ENCODE measurements around the gene ATG14.

DNA sequence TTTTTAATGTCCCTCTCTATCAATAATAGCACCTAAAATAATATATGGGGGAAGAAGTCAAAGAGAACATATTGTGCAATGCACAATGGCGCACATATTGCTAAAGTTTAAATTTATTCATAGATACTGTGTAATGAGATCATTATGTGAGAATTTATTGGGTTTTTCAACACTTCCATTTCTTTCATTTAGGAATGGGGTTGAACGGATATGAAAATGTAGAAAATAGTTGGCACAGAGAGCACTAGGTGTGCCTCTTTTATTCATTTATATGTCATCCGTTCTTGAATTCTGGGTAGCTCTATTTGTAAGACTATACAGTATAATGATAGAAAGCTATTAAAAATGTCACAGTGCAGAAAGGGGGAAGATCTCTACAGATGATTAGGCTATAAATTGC, 63.9 kb downstream of the ATG14 start:
- TF ChIP-seq ZNF146 (tag by site-specific recombination; IDR thresholded peaks at IDR 0.05) = no peak
- TF ChIP-seq, protein P1, sequence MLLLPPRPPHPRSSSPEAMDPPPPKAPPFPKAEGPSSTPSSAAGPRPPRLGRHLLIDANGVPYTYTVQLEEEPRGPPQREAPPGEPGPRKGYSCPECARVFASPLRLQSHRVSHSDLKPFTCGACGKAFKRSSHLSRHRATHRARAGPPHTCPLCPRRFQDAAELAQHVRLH (tag by site-specific recombination; IDR thresholded peaks at IDR 0.05) = no peak
- TF ChIP-seq, protein P2, sequence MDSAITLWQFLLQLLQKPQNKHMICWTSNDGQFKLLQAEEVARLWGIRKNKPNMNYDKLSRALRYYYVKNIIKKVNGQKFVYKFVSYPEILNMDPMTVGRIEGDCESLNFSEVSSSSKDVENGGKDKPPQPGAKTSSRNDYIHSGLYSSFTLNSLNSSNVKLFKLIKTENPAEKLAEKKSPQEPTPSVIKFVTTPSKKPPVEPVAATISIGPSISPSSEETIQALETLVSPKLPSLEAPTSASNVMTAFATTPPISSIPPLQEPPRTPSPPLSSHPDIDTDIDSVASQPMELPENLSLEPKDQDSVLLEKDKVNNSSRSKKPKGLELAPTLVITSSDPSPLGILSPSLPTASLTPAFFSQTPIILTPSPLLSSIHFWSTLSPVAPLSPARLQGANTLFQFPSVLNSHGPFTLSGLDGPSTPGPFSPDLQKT (IDR thresholded peaks at IDR 0.05; ENCODE audit: borderline replicate concordance, low read depth, low read length) = no peak
- TF ChIP-seq ZNF768 (tag by site-specific recombination; IDR thresholded peaks at IDR 0.05) = no peak
- no peak for TF ChIP-seq KLF16 (tag by site-specific recombination; IDR thresholded peaks at IDR 0.05)
- TF ChIP-seq, protein P3, sequence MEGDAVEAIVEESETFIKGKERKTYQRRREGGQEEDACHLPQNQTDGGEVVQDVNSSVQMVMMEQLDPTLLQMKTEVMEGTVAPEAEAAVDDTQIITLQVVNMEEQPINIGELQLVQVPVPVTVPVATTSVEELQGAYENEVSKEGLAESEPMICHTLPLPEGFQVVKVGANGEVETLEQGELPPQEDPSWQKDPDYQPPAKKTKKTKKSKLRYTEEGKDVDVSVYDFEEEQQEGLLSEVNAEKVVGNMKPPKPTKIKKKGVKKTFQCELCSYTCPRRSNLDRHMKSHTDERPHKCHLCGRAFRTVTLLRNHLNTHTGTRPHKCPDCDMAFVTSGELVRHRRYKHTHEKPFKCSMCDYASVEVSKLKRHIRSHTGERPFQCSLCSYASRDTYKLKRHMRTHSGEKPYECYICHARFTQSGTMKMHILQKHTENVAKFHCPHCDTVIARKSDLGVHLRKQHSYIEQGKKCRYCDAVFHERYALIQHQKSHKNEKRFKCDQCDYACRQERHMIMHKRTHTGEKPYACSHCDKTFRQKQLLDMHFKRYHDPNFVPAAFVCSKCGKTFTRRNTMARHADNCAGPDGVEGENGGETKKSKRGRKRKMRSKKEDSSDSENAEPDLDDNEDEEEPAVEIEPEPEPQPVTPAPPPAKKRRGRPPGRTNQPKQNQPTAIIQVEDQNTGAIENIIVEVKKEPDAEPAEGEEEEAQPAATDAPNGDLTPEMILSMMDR (tag by site-specific recombination; IDR thresholded peaks at IDR 0.05) = no peak
- TF ChIP-seq, protein P4, sequence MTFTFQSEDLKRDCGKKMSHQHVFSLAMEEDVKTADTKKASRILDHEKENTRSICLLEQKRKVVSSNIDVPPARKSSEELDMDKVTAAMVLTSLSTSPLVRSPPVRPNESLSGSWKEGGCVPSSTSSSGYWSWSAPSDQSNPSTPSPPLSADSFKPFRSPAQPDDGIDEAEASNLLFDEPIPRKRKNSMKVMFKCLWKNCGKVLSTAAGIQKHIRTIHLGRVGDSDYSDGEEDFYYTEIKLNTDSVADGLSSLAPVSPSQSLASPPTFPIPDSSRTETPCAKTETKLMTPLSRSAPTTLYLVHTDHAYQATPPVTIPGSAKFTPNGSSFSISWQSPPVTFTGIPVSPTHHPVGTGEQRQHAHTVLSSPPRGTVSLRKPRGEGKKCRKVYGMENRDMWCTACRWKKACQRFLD (tag by site-specific recombination; IDR thresholded peaks at IDR 0.05) = no peak
- no peak for TF ChIP-seq ZFP41 (tag by site-specific recombination; IDR thresholded peaks at IDR 0.05; ENCODE audit: borderline replicate concordance)
